ENCODE data around the gene TMEM167A. TPM values are rescaled to one million over a fixed set of nuclear protein-coding genes. Genes with fewer than 3 reads are reported as not detected.

TMEM167A gene
- polyA plus RNA-seq, 1 experiment: 23.5 TPM

GRCh38 chr5:83059341-83059740, 17.9 kb downstream of the TMEM167A start:
- no peak for DNase-seq (ENCODE audit: low read depth)
- Histone ChIP-seq H3K27me3 (ENCODE audit: control insufficient read depth, insufficient read depth, low read length) (no peaks in the 10 kb centered on the region), H3K36me3 (ENCODE audit: control insufficient read depth, insufficient read depth, low read length) (peaks cover 4% of the 10 kb centered on the region), H3K4me3 (ENCODE audit: low read depth, low read length) (no peak overlapping the region)
- ChIA-PET POLR2A (no interaction called here), CTCF (interaction anchor here (0.6 kb wide), 2 partner anchors 9 to 334 kb away, joined by 3 read pairs; no protein-coding TSS in a partner anchor)
- TF ChIP-seq CTCF (IDR thresholded peaks at IDR 0.05; ENCODE audit: insufficient read depth, low read depth, low read length): no peak

GRCh38 chr5:83058726-83059125, 18.5 kb downstream of the TMEM167A start:
- ChIA-PET POLR2A (no interaction called here), CTCF (interaction anchor here (0.6 kb wide), 1 partner anchor 8 kb away, joined by 3 read pairs; no protein-coding TSS in a partner anchor)
- no peak for TF ChIP-seq CTCF (IDR thresholded peaks at IDR 0.05; ENCODE audit: insufficient read depth, low read depth, low read length)
- no peaks in the 10 kb centered on the region for H3K27me3 ChIP-seq (ENCODE audit: control insufficient read depth, insufficient read depth, low read length)
- H3K4me3 ChIP-seq (ENCODE audit: low read depth, low read length): no peak overlapping the region
- DNase-seq (ENCODE audit: low read depth): no peak
- peaks cover 4% of the 10 kb centered on the region for H3K36me3 ChIP-seq (ENCODE audit: control insufficient read depth, insufficient read depth, low read length)

- no peaks in the 10 kb centered on the region for H3K27me3 ChIP-seq (ENCODE audit: control insufficient read depth, insufficient read depth, low read length)
- no peak for DNase-seq (ENCODE audit: low read depth)
- peaks cover 3% of the 10 kb centered on the region; the same call in 1 of the 2 replicates for H3K36me3 ChIP-seq (ENCODE audit: control insufficient read depth, insufficient read depth, low read length)
- POLR2A ChIA-PET: no interaction called here
- TF ChIP-seq CTCF (IDR thresholded peaks at IDR 0.05; ENCODE audit: insufficient read depth, low read depth, low read length): no peak
- no peak overlapping the region for H3K4me3 ChIP-seq (ENCODE audit: low read depth, low read length)
- CTCF ChIA-PET: interaction anchor here (0.6 to 1.5 kb wide), 3 partner anchors 375 to 1266 kb away, joined by 3 to 4 read pairs (median 3); no protein-coding TSS in a partner anchor
Measured at GRCh38 chr5:83055166-83055565, 22.0 kb downstream of the TMEM167A start.

DNA sequence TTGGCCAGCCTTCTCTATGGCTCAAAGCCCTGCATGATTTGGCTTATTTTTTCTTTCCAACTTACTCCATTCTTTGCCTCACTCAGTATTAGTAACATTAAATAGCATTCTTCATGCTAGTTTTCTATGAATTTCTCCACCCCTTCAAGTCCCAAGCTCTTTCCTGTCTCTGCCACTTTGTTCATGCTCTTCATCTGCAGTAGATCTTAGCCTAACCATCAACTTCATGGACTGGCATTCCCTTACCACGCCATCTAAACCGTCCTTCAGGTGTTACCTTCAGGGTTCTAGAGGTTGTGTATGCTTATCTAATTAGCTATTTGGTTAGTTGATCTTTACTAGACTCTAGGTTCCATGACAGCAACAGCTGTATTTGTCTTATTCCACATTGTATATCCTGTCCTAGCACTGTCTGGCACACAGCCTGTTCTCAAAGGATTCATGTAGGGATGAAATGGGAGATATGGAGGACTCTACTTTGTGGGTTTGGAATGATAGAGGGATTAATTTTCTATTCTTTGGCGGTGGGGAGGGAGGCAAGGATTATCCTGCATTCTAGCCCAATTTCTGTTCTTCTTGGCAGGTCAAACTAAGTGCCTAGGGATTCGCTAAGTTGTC, 26.4 kb downstream of the TMEM167A start:
- DNase-seq (ENCODE audit: low read depth): no peak
- Histone ChIP-seq H3K4me3 (ENCODE audit: low read depth, low read length) (no peak overlapping the region), H3K36me3 (ENCODE audit: control insufficient read depth, insufficient read depth, low read length) (peaks cover 3% of the 10 kb centered on the region; the same call in 1 of the 2 replicates), H3K27me3 (ENCODE audit: control insufficient read depth, insufficient read depth, low read length) (no peaks in the 10 kb centered on the region)
- ChIA-PET CTCF (interaction anchor here (1.0 kb wide), 1 partner anchor 8 kb away, joined by 3 read pairs; no protein-coding TSS in a partner anchor), POLR2A (no interaction called here)
- TF ChIP-seq CTCF (IDR thresholded peaks at IDR 0.05; ENCODE audit: insufficient read depth, low read depth, low read length): no peak

- TF ChIP-seq CTCF (IDR thresholded peaks at IDR 0.05; ENCODE audit: insufficient read depth, low read depth, low read length): no peak
- CTCF ChIA-PET: interaction anchor here (0.6 kb wide), 1 partner anchor 385 kb away, joined by 4 read pairs; no protein-coding TSS in a partner anchor
- Histone ChIP-seq H3K36me3 (ENCODE audit: control insufficient read depth, insufficient read depth, low read length) (peaks cover 3% of the 10 kb centered on the region; the same call in 1 of the 2 replicates), H3K4me3 (ENCODE audit: low read depth, low read length) (no peak overlapping the region), H3K27me3 (ENCODE audit: control insufficient read depth, insufficient read depth, low read length) (no peaks in the 10 kb centered on the region)
- POLR2A ChIA-PET: no interaction called here
- DNase-seq (ENCODE audit: low read depth): no peak
Measured at GRCh38 chr5:83049370-83049885, 27.8 kb downstream of the TMEM167A start.
